ENCODE data around the gene ARHGEF11.

Gene ARHGEF11

GRCh38 chr1:156892190-156893047, 153.1 kb downstream of the ARHGEF11 start:
- peak; percentile 95 for DNase-seq

GRCh38 chr1:156889802-156890580, 155.6 kb downstream of the ARHGEF11 start:
- peak; percentile 81 for DNase-seq

GRCh38 chr1:156887734-156888133, 157.8 kb downstream of the ARHGEF11 start:
- no peak for DNase-seq

GRCh38 chr1:156887317-156887716, 158.2 kb downstream of the ARHGEF11 start:
- DNase-seq: no peak

- no peak for DNase-seq
Observed at GRCh38 chr1:156886583-156887281, 158.8 kb downstream of the ARHGEF11 start.

GRCh38 chr1:156885880-156886355, 159.6 kb downstream of the ARHGEF11 start:
- DNase-seq: no peak

GRCh38 chr1:156885314-156885713, 160.2 kb downstream of the ARHGEF11 start:
- DNase-seq: no peak
